Loucy (cell line): Measurements from ENCODE around the gene CNTN4.

Experiments used
- H2AFZ ChIP-seq: fragments of 200-600 bp; sonication (generic); 2 replicates; pipeline ENCODE4 v1.6.0; 2016; ENCODE audit warnings: antibody characterized with exemption, mild to moderate bottlenecking, low read length, moderate library complexity
- H3F3A ChIP-seq: fragments of 200-600 bp; 2 replicates; pipeline ENCODE4 v1.6.0; 2016; ENCODE audit warnings: antibody characterized with exemption, low read depth, mild to moderate bottlenecking
- H3K27me3 ChIP-seq: fragments of 200-600 bp; sonication (generic); 2 replicates; pipeline ENCODE4 v1.6.1; 2014; ENCODE audit warnings: low read length, mild to moderate bottlenecking; ENCODE audit not compliant: insufficient read depth, poor library complexity, severe bottlenecking
- H3K36me3 ChIP-seq: fragments of 200-600 bp; sonication (generic); 2 replicates; pipeline ENCODE4 v1.6.1; 2016; ENCODE audit warnings: low read length; ENCODE audit not compliant: insufficient read depth
- H3K4me1 ChIP-seq: fragments of 200-600 bp; sonication (generic); 2 replicates; pipeline ENCODE4 v1.5.1; 2014; ENCODE audit warnings: low read length, mild to moderate bottlenecking; ENCODE audit not compliant: insufficient read depth, poor library complexity, severe bottlenecking
- H3K4me2 ChIP-seq: fragments of 200-600 bp; sonication (generic); 2 replicates; pipeline ENCODE4 v1.6.0; 2014; ENCODE audit warnings: antibody characterized with exemption, low read length, low read depth, mild to moderate bottlenecking; ENCODE audit not compliant: poor library complexity, severe bottlenecking
- H3K4me3 ChIP-seq: fragments of 200-600 bp; sonication (generic); 2 replicates; pipeline ENCODE4 v1.5.1; 2014; ENCODE audit warnings: low read length, mild to moderate bottlenecking, mixed read lengths; ENCODE audit not compliant: poor library complexity, severe bottlenecking
- H3K79me2 ChIP-seq: fragments of 200-600 bp; sonication (generic); 2 replicates; pipeline ENCODE4 v1.6.1; 2014; ENCODE audit warnings: low read length; ENCODE audit not compliant: insufficient read depth
- H3K9ac ChIP-seq: fragments of 200-600 bp; sonication (generic); 2 replicates; pipeline ENCODE4 v1.6.0; 2014; ENCODE audit warnings: mild to moderate bottlenecking, low read depth, low read length, moderate library complexity; ENCODE audit not compliant: poor library complexity, severe bottlenecking
- H3K9me2 ChIP-seq: fragments of 200-600 bp; sonication (generic); replicated peaks from 2 replicates; pipeline ENCODE4 v1.6.1; 2016; ENCODE audit warnings: low read depth, low read length, mixed read lengths
- H3K9me3 ChIP-seq: fragments of 200-600 bp; sonication (generic); 2 replicates; pipeline ENCODE4 v1.6.1; 2014; ENCODE audit warnings: mild to moderate bottlenecking, antibody characterized with exemption, low read length, low read depth; ENCODE audit not compliant: insufficient read depth
- H4K20me1 ChIP-seq: fragments of 200-600 bp; sonication (generic); 2 replicates; pipeline ENCODE4 v1.6.0; 2014; ENCODE audit warnings: antibody characterized with exemption, low read length, mild to moderate bottlenecking; ENCODE audit not compliant: insufficient read depth, poor library complexity, severe bottlenecking
- CTCF ChIP-seq: fragments of 200-600 bp; sonication (generic); conservative IDR thresholded peaks from 2 replicates; pipeline ENCODE4 v1.5.1; 2014; ENCODE audit warnings: mild to moderate bottlenecking, antibody characterized with exemption, low read length
- EZH2phosphoT487 ChIP-seq: fragments of 200-600 bp; IDR thresholded peaks from 2 replicates; pipeline ENCODE4 v1.6.1; 2018; ENCODE audit warnings: antibody characterized with exemption, mild to moderate bottlenecking, moderate library complexity, borderline replicate concordance

CNTN4 gene

GRCh38 chr3:2567451-2567850 is 468.8 kb downstream of the CNTN4 start:
- Histone ChIP-seq H3F3A (no peaks in the 10 kb centered on the region), H3K9ac (no peak overlapping the region), H3K79me2 (no peaks in the 10 kb centered on the region), H2AFZ (no peak overlapping the region), H3K4me1 (no peaks in the 10 kb centered on the region), H3K9me2 (no peaks in the 10 kb centered on the region), H3K4me2 (no peak overlapping the region), H3K9me3 (no peaks in the 10 kb centered on the region; the same call in 1 of the 2 replicates), H3K4me3 (no peak overlapping the region), H3K36me3 (no peaks in the 10 kb centered on the region), H3K27me3 (no peaks in the 10 kb centered on the region), H4K20me1 (no peaks in the 10 kb centered on the region)
- no peak for TF ChIP-seq EZH2phosphoT487
- TF ChIP-seq CTCF: no peak

GRCh38 chr3:2568156-2568555 is 469.5 kb downstream of the CNTN4 start:
- Histone ChIP-seq H3K9me3 (no peaks in the 10 kb centered on the region; the same call in 1 of the 2 replicates), H3K4me3 (no peak overlapping the region), H3K4me1 (no peaks in the 10 kb centered on the region), H3K27me3 (no peaks in the 10 kb centered on the region), H3K4me2 (no peak overlapping the region), H4K20me1 (no peaks in the 10 kb centered on the region), H3K79me2 (no peaks in the 10 kb centered on the region), H3K9me2 (no peaks in the 10 kb centered on the region), H3K9ac (no peak overlapping the region), H2AFZ (no peak overlapping the region), H3K36me3 (no peaks in the 10 kb centered on the region), H3F3A (no peaks in the 10 kb centered on the region)
- TF ChIP-seq EZH2phosphoT487: no peak

- TF ChIP-seq EZH2phosphoT487 (no peak), CTCF (no peak)
- no peak overlapping the region for H2AFZ ChIP-seq
- H3K36me3 ChIP-seq: no peaks in the 10 kb centered on the region
- H3K4me2 ChIP-seq: no peak overlapping the region
- no peaks in the 10 kb centered on the region for H3K79me2 ChIP-seq
- H3K9me3 ChIP-seq: no peaks in the 10 kb centered on the region; the same call in 1 of the 2 replicates
- no peak overlapping the region for H3K9ac ChIP-seq
- no peaks in the 10 kb centered on the region for H4K20me1 ChIP-seq
- no peaks in the 10 kb centered on the region for H3K27me3 ChIP-seq
- H3K9me2 ChIP-seq: no peaks in the 10 kb centered on the region
- no peaks in the 10 kb centered on the region for H3F3A ChIP-seq
- no peak overlapping the region for H3K4me3 ChIP-seq
- no peaks in the 10 kb centered on the region for H3K4me1 ChIP-seq
Observed at GRCh38 chr3:2568929-2569328, 470.3 kb downstream of the CNTN4 start.

- H3K9ac ChIP-seq: no peak overlapping the region
Observed at GRCh38 chr3:2577571-2577970, 478.9 kb downstream of the CNTN4 start.

More at GRCh38 chr3:2577571-2577970, 478.9 kb downstream of the CNTN4 start:
- Histone ChIP-seq H3F3A (no peaks in the 10 kb centered on the region), H3K36me3 (no peaks in the 10 kb centered on the region), H3K27me3 (no peaks in the 10 kb centered on the region), H2AFZ (no peak overlapping the region), H4K20me1 (no peaks in the 10 kb centered on the region), H3K9me2 (no peaks in the 10 kb centered on the region), H3K4me1 (peaks cover 4% of the 10 kb centered on the region), H3K79me2 (no peaks in the 10 kb centered on the region), H3K4me2 (no peak overlapping the region), H3K9me3 (no peaks in the 10 kb centered on the region), H3K4me3 (no peak overlapping the region)
- no peak for TF ChIP-seq EZH2phosphoT487
- TF ChIP-seq CTCF: no peak
